Skin of body (tissue), 2 donors: ENCODE results near the gene KCNMA1. TPM values are rescaled to one million over a fixed set of nuclear protein-coding genes. Genes with fewer than 3 reads are reported as not detected.

Experiments
- DNase-seq: peaks from one replicate; lab custom pipeline; 2025; lab: John Stamatoyannopoulos, UW
- total RNA-seq: library from RNA; depleted of rRNA; stranded (reverse); fragments of >200 nt; gene quantifications from one replicate; pipeline ENCODE4 v1.2.3, GENCODE V29; 2014

Gene KCNMA1
- total RNA-seq, 1 donor from 2014 or later, result 11.7 TPM

- DNase-seq, result no peak
Observed at GRCh38 chr10:77285529-77286182, 352.0 kb downstream of the KCNMA1 start.

GRCh38 chr10:77284797-77285196 is 352.8 kb downstream of the KCNMA1 start:
- no peak for DNase-seq

GRCh38 chr10:77283326-77283725 is 354.3 kb downstream of the KCNMA1 start:
- DNase-seq, result no peak

GRCh38 chr10:77282163-77282562 is 355.4 kb downstream of the KCNMA1 start:
- no peak for DNase-seq

GRCh38 chr10:77281719-77282118 is 355.9 kb downstream of the KCNMA1 start:
- no peak for DNase-seq

GRCh38 chr10:77279207-77279606 is 358.4 kb downstream of the KCNMA1 start:
- no peak for DNase-seq

GRCh38 chr10:77274046-77274795 is 363.4 kb downstream of the KCNMA1 start:
- DNase-seq, result no peak

GRCh38 chr10:77269163-77269562 is 368.4 kb downstream of the KCNMA1 start:
- no peak for DNase-seq

- DNase-seq, result no peak
Observed at GRCh38 chr10:77268721-77269120, 368.9 kb downstream of the KCNMA1 start.

GRCh38 chr10:77267703-77268675 is 369.6 kb downstream of the KCNMA1 start:
- no peak for DNase-seq

GRCh38 chr10:77266242-77266641 is 371.4 kb downstream of the KCNMA1 start:
- no peak for DNase-seq

- no peak for DNase-seq
Observed at GRCh38 chr10:77264527-77264926, 373.1 kb downstream of the KCNMA1 start.

GRCh38 chr10:77264107-77264506 is 373.5 kb downstream of the KCNMA1 start:
- no peak for DNase-seq

- no peak for DNase-seq
Observed at GRCh38 chr10:77263700-77264099, 373.9 kb downstream of the KCNMA1 start.

GRCh38 chr10:77261146-77261545 is 376.5 kb downstream of the KCNMA1 start:
- no peak for DNase-seq

- DNase-seq, result no peak
Observed at GRCh38 chr10:77259171-77259874, 378.3 kb downstream of the KCNMA1 start.

GRCh38 chr10:77256346-77256745 is 381.3 kb downstream of the KCNMA1 start:
- no peak for DNase-seq

- DNase-seq, result no peak
Observed at GRCh38 chr10:77253556-77254064, 384.0 kb downstream of the KCNMA1 start.

- peak; percentile 57 for DNase-seq
Observed at GRCh38 chr10:77253147-77253545, 384.5 kb downstream of the KCNMA1 start.

GRCh38 chr10:77252380-77253146 is 385.0 kb downstream of the KCNMA1 start:
- no peak for DNase-seq
